Measurements from ENCODE around the gene SRSF4. TPM values are rescaled to one million over a fixed set of nuclear protein-coding genes. Genes with fewer than 3 reads are reported as not detected.

Gene SRSF4
- total and polyA plus RNA-seq, 9 of the 15 experiments (the other 6 are each of a cell fraction or from before 2014, with no cell fraction given), result 15.9 to 132 (median 82.0) TPM

DNA sequence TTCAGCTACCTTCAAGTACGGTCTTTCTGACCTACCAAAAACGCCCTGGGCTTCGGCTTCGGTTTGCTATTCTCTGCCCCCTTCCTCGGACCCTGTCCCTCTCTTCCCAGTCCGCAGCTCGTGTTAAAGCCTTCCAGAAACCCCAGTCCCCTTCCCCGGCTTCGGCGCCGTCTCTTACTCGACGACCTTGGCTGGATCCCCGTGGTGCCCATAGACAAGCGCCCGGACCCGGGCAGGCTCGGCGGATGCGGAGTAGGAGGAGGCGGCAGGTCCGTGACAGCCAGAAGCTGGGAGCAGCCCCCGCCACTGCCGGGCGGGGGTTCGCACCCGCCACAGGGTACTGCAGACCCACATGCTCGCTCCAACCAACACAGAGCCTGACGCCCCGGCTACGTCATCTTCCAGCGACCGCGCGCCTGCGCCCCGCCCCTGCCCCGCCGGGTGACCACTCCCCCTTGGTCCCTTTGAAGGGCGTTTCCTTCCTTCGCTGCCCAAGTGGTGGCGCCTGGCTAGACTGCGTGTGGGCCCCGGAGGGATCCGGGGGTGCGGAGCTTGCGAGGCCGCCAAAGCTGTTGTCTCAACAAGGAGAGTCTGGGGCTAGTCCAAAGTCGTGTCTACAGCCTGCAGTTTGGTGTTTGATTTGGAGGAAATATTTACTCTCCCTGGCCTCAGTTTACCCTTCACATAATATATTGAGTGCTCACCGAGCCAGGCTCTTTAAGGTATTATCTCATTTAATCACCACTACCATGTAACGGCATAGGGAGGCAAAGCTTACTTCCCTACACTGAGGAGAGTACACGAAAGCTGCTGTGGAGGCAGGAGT lies 49.1 kb upstream of the SRSF4 start, which contains the start of gene MECR (continued):
- peak; percentile 80; the same call in 1 of the 2 replicates for TF ChIP-seq JUN (IDR thresholded peaks at IDR 0.05; ENCODE audit: borderline replicate concordance, low read depth, low read length)
- 0 out of 2 replicates have a peak, but pooled peaks have one; percentile 44 for TF ChIP-seq JUN (CRISPR knock-in tag; IDR thresholded peaks at IDR 0.05; ENCODE audit: borderline replicate concordance)
- no peak for TF ChIP-seq ZSCAN29 (IDR thresholded peaks at IDR 0.05)
- TF ChIP-seq NFRKB (IDR thresholded peaks at IDR 0.05; ENCODE audit: low read depth), result peak; percentile 79; the same call in 1 of the 2 replicates
- TF ChIP-seq ARNT (IDR thresholded peaks at IDR 0.05), result no peak; a peak in 1 of 4 replicates
- 0 out of 2 replicates have a peak, but pooled peaks have one; percentile 25 for TF ChIP-seq NR3C1 (CRISPR knock-in tag; IDR thresholded peaks at IDR 0.05)
- peak; percentile 86 to 98 for TF ChIP-seq MAZ (CRISPR knock-in tag; conservative IDR thresholded peaks at IDR 0.05 in 1 of 2, IDR thresholded peaks at IDR 0.05 in 1 of 2)
- TF ChIP-seq, protein P1, sequence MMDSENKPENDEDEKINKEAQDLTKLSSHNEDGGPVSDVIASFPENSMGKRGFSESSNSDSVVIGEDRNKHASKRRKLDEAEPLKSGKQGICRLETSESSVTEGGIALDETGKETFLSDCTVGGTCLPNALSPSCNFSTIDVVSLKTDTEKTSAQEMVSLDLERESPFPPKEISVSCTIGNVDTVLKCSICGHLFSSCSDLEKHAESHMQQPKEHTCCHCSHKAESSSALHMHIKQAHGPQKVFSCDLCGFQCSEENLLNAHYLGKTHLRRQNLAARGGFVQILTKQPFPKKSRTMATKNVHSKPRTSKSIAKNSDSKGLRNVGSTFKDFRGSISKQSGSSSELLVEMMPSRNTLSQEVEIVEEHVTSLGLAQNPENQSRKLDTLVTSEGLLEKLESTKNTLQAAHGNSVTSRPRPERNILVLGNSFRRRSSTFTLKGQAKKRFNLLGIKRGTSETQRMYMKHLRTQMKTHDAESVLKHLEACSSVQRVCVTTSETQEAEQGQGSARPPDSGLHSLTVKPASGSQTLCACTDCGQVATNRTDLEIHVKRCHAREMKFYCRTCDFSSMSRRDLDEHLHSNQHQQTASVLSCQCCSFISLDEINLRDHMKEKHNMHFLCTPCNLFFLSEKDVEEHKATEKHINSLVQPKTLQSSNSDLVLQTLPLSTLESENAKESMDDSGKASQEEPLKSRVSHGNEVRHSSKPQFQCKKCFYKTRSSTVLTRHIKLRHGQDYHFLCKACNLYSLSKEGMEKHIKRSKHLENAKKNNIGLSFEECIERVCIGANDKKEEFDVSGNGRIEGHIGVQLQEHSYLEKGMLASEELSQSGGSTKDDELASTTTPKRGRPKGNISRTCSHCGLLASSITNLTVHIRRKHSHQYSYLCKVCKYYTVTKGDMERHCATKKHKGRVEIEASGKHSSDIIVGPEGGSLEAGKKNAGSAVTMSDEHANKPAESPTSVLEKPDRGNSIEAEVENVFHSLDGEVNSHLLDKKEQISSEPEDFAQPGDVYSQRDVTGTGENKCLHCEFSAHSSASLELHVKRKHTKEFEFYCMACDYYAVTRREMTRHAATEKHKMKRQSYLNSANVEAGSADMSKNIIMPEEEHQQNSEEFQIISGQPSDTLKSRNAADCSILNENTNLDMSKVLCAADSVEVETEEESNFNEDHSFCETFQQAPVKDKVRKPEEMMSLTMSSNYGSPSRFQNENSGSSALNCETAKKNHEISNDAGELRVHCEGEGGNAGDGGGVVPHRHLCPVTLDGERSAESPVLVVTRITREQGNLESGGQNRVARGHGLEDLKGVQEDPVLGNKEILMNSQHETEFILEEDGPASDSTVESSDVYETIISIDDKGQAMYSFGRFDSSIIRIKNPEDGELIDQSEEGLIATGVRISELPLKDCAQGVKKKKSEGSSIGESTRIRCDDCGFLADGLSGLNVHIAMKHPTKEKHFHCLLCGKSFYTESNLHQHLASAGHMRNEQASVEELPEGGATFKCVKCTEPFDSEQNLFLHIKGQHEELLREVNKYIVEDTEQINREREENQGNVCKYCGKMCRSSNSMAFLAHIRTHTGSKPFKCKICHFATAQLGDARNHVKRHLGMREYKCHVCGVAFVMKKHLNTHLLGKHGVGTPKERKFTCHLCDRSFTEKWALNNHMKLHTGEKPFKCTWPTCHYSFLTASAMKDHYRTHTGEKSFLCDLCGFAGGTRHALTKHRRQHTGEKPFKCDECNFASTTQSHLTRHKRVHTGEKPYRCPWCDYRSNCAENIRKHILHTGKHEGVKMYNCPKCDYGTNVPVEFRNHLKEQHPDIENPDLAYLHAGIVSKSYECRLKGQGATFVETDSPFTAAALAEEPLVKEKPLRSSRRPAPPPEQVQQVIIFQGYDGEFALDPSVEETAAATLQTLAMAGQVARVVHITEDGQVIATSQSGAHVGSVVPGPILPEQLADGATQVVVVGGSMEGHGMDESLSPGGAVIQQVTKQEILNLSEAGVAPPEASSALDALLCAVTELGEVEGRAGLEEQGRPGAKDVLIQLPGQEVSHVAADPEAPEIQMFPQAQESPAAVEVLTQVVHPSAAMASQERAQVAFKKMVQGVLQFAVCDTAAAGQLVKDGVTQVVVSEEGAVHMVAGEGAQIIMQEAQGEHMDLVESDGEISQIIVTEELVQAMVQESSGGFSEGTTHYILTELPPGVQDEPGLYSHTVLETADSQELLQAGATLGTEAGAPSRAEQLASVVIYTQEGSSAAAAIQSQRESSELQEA (IDR thresholded peaks at IDR 0.05; ENCODE audit: low read depth), result no peak
- no peak for TF ChIP-seq POLR3A (IDR thresholded peaks at IDR 0.05; ENCODE audit: borderline replicate concordance, extremely low read depth, insufficient read depth, insufficient read length)
- no peak for TF ChIP-seq ZNF274 (IDR thresholded peaks at IDR 0.05; ENCODE audit: borderline replicate concordance, low read depth, low read length)
- TF ChIP-seq NCOA6 (IDR thresholded peaks at IDR 0.05), result peak; percentile 92
- TF ChIP-seq IRF1 (CRISPR knock-in tag; IDR thresholded peaks at IDR 0.05; ENCODE audit: borderline replicate concordance), result peak; percentile 71; the same call in 1 of the 2 replicates
- peak; percentile 97 for TF ChIP-seq NKRF (IDR thresholded peaks at IDR 0.05; ENCODE audit: borderline replicate concordance)
- TF ChIP-seq FOXP1 (CRISPR knock-in tag; IDR thresholded peaks at IDR 0.05), result peak; percentile 86
- TF ChIP-seq ZNF431 (CRISPR knock-in tag; IDR thresholded peaks at IDR 0.05), result peak; percentile 88

Measured in K562 (cell line).